Measurements from ENCODE around the gene TMEM175.

Gene TMEM175, protein sequence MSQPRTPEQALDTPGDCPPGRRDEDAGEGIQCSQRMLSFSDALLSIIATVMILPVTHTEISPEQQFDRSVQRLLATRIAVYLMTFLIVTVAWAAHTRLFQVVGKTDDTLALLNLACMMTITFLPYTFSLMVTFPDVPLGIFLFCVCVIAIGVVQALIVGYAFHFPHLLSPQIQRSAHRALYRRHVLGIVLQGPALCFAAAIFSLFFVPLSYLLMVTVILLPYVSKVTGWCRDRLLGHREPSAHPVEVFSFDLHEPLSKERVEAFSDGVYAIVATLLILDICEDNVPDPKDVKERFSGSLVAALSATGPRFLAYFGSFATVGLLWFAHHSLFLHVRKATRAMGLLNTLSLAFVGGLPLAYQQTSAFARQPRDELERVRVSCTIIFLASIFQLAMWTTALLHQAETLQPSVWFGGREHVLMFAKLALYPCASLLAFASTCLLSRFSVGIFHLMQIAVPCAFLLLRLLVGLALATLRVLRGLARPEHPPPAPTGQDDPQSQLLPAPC

DNA sequence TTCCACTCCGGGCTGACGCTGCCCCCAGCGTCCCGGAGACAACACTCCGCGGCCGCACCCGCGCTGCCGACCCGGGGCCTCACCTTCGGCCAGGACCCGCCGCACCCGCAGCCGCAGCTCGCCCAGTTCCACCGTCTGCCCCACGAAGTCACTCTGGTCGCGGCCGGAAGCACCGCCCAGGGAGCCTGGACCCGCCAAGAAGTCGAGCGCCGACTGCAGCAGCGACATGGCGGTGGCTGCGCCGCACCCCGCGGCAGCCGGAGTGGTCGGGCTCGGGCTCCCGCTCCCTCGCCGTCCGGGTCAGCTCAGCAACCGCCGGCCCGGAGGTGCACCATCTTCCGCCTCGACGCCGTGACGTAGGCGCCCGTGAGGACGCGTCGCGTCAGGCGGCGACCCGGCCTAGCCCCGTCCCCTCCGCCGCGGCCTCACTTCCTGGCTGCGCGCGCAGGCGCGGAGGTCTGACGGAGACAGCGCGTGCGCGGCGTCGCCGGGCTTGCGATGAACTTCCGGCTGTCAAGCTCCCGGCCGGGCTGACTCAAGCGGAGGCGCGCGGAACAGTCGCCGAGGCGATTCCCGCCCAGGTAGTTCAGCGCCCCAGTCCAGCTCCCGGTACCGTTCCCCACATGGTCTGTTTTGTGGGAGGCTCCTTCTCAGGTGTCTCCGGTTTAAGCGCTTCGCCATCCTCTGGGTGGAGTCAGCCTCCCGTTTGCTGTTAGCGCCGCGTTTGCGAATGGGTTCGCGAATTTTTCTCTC, at the start of gene TMEM175, which contains the start of gene GAK:
TMEM175 (plus strand) TSS at position 501 of the 753 bp plus-strand sequence. CDS start 15,280 bp downstream, outside the sequence.
GAK (minus strand) TSS at position 357 of the 753 bp plus-strand sequence; CDS start at position 228, 129 bp downstream.
- DNase-seq, result peak; percentile 92

DNA sequence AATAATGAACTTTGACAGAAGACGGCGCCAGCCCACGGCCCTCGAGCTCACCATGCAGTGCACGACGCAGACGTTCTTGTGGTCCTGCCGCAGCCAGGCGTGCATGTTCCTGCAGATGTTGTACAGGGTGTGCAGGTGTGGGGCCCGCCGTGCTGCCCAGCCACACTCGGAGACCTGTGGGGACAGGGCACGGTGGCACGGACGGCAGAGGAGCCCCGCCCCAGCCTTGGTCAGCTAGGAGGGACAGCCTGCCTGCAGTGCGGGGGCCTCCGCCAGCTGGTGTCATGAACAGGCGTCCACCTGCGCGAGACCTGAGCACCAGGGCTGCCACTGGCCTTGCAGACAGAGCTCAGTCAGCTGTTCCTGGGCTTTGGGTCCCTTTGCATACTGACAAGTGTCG, 49.6 kb upstream of the TMEM175 start:
- no peak for DNase-seq

DNA sequence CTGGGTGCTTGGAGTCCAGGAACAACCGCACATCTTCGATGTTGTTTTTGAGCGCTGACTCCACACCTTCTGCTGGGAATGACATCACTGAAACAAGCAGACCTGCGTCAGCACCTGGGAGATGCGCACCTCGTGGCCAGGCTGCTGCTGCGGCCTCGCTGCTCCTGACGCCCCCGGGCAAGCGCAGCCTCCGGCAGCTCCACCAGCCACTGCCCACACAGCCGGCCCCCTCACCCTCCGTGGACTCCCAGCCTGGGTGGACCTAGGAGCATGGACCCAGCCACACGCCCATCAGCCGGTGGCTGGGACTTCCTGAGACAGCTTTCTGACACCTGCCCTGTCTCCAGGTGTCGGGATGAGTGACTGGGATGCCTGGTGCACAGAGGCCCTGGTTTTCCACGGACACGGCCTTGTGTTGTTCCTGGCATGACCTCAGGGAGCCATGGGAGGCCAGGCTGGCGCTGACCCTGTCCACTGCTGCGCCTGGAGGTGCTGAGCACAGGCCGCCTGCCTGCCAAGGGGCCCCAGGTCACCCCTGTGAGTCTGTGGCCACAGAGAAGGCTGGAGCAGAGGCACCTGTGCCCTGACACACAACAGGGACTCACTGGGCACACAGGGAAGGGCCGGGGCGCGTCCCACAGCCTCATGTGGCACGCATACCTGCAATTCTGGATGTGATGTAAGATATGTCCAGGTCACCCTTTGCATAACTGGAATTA, 48.7 kb upstream of the TMEM175 start:
- DNase-seq, result no peak

DNA sequence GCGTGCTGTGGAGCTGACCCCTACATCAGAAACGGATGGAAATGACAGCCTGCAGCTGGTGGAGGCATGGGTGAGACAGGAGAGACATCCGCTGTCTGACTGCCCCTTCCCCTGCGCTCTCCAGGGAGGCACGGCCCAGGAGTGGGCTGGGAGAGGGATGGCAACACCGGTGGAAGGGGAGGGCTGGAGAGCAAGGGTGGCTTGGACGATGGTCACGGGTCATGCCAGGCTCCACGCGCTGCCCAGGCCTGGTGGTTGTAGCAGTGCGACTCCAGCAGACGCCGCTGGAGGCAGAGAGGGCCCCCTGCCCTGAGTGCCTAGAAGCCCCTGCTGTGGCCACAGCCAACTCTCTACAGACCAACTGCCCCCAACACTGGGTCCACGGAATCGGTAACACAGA, 48.0 kb upstream of the TMEM175 start:
- no peak for DNase-seq

DNA sequence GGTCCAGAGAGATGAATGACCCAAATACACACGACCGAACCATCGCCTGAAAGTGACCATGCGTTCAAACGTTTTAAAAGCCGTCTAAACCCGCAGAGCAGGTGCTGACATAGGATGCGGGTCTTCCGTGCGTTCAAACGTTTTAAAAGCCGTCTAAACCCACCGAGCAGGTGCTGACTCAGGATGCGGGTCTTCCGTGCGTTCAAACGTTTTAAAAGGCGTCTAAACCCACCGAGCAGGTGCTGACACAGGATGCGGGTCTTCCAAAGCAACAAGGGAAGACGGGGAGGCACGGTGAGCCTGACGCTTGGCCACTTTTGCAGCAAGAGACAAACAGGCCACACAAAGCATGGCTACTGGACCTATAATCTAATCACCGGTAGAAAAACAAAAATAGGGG, 47.4 kb upstream of the TMEM175 start:
- DNase-seq, result no peak

DNA sequence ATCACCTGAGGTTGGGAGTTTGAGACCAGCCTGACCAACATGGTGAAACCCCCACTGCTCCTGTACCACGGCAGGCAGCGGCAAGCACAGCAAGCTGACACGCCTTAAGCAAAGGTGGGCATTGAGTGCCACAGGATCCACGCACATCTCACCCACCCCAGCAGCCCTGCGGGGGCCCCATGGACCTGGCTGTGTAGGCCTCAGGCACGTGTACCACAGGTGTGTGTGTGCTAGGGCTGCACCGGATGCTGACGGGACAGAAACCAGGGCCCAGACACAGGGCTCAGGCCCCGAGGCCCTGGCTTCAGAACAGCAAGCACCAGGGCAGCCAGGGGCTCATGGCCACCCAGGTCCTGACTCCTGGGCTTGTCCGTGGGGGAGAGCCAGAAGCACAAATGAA, 46.9 kb upstream of the TMEM175 start:
- DNase-seq, result no peak

DNA sequence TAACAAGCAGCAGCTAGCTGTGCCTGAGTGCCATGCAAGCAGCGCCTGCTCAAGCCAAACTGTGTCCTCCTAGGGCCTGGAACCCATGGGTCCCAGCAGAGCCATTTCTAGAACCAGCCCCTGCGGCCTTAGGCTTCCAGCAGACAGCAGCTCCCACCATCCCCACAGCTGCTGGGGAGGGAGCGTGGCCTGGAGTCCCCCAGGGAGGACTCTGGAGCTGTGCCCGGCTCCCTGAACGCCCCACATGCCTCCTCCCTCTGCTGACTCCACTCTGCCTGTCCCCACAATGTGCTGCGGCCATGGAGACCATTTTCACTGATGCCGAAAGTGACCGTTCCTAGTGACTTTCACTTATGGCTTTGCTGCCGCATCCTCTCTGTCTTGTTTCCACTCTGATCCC, 46.0 kb upstream of the TMEM175 start:
- DNase-seq, result no peak

DNA sequence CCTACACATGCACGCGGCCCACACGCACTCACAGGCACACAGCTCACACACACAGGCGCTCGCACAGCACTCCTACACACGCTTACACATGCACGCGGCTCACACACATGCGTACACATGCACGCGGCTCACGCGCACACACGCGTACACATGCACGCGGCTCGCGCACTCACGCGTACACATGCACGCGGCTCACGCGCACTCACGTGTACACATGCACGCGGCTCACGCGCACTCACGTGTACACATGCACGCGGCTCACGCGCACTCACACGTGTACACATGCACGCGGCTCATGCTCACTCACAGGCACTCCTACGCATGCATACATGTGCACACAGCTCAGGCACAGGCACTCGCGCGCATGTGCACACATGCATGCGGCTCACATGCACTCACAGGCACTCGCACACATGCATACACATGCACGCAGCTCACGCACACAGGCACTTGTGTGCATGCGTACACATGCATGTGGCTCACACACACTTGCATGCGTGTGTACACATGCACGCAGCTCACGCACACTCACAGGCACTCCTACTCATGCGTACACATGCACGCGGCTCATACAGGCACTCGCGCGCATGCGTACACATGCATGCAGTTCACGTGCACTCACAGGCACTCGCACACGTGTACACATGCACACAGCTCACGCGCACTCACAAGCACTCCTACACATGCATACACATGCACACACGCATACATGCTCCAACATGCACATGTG, 45.1 kb upstream of the TMEM175 start:
- no peak for DNase-seq

DNA sequence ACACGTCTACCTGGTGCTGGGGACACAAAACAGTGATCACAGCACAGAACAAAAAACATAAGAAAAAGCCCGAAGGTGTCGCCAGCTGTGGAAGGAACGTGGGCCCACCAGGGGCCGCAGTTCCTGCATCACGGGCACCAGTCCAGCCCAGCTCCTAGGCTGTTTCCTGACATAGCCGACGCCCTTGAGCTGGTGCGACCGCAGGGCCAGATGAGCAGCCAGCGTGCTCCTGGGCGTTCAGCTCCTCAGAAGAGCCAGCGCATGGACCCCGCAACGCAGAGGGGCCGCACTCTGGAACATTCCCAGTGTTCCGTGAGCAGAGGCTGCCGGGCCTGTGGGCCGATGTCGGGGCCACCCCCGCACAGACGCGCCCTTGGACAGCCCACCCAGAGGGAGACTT, 44.2 kb upstream of the TMEM175 start:
- DNase-seq, result no peak

DNA sequence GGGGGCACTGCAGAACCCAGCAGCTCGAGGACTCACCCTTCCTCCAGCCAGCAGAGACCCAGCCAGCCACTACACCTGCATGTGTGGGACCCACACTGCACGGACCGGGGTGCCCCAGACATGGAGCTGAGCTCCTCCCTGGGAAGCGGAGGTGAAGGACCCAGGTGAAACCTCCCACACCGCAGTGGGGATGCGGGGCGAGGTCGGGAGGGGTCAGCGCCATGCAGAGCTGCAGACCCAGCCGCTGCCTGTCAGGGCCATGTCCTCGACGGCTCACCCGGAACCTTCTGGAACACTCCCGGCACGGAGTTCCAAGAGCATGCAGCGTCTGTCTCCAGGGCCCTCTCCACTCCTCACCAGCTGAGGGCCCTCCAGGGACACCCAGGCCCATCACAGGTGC, 42.7 kb upstream of the TMEM175 start:
- DNase-seq, result no peak

DNA sequence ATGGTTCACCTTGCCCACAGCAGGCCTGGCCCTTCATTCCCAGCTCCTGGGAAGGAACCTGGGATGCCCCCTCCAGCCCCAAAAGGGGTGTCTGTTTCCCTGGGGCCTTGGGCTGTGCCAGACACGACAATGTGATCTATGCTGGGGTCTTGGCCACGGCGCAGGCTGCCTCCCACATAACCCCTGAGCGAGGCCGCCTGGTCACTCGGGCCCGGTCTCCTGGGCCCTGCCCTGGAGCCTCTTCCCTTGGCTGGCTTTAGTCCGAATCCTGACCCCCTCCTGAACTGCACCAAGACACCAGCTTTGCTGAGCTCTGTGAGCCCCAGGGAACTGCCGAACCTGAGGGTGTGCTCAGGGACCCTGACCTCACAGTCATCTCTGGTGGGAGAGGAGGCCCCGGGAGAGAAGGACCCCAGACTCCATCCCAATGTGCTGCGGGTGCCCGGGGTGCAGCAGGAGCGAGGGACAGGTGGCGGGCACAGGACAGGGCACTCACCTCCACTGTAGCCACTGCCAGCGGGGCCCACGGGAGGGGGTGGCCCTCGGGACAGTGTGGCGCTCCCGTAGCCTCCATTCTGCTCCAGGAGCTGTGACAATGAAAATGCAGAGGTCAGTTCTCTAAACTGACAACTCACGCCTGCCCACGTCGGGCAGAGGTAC, 42.1 kb upstream of the TMEM175 start:
- no peak for DNase-seq

DNA sequence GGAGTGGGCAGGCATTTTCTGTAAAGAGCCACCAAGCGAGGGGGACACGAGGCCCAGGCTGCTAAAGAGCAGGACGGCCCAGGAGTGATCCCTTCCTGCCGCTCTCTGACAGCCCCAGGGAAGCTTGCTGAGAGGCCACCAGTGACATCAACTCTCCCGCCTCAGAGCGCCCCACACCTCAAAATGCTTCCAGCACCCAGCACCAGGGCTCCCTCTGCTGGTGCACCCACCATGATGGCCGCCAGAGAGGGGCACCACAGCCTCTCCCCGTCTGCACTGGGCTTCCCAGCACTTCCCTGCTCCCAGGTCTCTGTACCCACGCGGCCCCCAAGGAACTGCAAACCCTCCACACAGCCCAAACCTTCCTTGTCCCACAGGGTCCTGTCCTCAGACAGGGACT, 40.5 kb upstream of the TMEM175 start:
- DNase-seq, result no peak

DNA sequence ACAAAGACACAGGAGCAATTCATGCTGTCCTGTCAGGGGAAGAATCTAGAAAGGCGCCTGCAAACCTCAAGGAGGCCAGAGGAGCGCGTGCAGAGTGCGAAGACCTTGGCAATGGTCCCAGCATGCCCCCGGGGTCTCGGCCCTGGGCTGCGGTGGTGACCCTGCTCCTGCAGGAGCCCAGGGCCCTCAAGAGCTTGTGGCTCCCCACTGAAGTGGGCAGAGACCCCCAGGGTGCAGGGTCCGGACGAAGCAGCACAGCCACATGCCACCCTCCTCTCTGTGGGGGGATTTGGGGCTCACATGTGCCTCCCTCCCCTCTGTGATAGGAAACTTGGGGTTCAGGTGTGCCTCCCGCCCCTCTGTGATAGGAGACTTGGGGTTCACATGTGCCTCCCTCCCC, 39.5 kb upstream of the TMEM175 start:
- DNase-seq, result no peak

DNA sequence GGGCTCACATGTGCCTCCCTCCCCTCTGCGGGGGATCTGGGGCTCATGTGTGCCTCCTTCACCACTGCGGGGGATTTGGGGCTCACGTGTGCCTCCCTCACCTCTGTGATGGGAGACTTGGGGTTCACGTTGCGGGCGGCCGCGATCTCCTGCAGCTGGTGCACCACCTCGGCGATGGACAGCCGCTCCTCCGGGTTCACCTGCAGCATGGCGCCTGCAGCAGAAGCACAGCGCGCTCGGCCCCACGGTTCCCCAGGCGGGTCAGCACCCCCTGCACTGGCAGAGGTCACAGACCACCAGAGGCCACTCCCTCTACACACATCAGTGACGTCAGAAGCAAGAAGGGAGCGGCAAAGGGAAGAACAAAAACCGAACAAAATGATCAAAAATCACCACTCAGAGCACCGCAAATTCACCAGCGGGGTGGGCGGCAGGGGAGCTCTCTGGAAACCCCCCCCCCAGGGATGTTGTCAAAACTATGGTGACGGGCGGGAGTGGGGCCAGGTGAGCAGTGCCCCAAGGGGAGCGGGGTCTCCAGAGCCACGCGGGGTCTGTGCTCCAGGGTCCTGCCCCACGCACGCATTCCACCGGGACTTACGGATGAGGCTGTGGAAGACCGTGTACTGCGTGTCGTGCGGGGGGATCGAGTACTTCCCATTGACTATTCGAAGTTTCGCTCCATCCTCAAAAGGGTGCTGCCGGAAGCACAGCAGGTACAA, 38.8 kb upstream of the TMEM175 start:
- no peak for DNase-seq

DNA sequence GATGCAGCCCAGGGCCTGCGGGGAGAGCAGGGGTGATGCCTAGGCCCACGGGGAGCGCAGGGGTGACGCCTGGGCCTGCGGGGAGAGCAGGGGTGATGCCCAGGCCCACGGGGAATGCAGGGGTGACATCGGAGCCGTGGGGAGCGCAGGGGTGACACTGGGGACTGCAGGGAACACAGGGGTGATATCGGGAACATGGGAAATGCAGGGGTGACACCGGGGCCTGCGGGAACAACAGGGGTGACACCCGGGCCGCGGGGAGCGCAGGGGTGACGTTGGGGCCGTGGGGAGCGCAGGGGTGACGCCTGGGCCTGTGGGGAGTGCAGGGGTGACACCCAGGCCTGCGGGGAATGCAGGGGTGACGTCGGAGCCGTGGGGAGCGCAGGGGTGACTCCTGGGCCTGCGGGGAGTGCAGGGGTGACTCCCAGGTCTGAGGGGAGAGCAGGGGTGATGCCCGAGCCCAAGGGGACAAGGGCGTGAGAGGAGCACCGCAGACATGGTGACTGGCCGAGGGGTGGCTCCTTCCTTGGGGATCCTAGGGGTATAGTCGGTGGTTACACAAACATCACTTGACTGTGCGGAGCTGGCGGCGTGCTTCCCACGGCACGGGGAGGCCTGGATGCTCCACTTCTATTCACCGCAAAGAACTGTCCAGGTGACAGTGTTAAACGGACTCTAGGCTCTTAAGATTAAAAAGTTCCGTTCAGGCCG, 38.1 kb upstream of the TMEM175 start:
- DNase-seq, result no peak

DNA sequence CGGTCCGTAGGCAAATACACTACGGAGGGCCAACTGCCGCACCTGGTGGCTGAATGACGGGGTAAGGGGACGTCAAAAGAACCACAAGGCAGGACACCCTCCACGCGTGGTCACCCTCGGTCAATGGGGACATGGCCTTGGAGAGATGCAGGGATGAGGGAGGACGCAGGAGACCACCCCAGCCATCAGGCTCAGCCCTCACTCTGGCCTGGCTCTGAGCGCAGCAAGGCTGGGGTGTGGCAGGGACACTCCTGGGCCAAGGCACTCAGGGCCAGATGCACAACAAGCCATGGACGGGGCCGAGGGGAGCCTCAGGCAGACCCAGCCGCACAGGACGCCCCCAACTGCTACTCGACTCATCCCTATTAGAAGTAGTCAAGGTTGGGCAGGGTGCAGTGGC, 36.7 kb upstream of the TMEM175 start:
- DNase-seq, result no peak

DNA sequence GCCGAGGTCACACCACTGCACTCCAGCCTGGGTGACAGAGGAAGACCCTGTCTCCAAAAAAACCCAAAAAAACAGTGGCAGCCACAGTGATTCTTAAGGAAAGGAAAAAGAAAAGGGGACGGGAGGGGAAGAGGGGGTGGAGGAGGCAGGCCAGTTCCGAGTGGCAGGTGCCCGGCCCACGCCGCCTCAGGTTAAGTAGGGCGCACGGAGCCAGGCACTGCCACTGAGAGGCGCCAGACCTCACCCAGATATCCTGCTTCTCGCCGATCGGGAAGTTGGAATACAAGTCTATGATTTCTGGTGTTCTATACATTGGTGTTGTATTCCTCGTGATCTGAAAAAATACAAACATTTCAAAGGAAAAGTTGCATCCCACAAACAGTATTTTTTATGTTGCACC, 36.0 kb upstream of the TMEM175 start:
- no peak for DNase-seq

DNA sequence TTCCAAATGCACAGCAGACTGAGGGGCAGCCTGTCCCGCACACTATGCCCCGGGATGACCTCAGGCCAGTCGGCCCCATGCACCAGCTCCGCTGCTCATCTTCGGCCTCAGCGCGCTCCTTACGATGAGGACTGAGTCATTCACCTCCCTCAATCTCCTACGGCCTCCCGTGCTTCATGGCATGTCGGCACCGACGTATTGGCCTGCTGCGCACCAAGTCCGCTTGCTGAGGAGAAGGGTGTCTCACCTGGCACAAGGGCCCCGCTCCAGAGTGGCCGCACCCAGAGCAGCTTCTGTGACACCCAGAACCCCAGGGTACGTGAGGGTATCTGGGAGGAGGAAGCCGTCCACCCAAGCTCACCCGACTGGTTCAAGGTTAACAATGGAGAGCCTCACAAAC, 35.6 kb upstream of the TMEM175 start:
- DNase-seq, result no peak

DNA sequence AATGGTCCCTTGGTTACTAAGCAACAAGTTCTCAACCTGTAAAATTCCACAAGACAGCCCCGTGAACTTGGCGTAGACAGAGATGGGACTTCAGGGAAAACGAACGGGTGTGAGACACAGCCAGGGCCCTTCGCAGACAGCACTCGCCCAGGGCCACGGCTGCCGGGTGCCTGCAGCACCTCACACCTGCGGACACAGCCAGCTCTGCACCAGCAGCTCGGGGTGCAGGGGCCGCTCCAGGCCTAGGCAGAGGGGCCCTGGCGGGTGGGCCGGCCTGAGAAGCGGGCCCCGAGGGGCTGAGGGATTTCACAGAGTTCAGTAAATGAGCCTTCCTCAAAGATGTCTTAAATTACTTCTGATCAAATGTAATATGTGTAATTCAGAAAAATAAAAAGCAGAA, 34.1 kb upstream of the TMEM175 start:
- DNase-seq, result no peak

DNA sequence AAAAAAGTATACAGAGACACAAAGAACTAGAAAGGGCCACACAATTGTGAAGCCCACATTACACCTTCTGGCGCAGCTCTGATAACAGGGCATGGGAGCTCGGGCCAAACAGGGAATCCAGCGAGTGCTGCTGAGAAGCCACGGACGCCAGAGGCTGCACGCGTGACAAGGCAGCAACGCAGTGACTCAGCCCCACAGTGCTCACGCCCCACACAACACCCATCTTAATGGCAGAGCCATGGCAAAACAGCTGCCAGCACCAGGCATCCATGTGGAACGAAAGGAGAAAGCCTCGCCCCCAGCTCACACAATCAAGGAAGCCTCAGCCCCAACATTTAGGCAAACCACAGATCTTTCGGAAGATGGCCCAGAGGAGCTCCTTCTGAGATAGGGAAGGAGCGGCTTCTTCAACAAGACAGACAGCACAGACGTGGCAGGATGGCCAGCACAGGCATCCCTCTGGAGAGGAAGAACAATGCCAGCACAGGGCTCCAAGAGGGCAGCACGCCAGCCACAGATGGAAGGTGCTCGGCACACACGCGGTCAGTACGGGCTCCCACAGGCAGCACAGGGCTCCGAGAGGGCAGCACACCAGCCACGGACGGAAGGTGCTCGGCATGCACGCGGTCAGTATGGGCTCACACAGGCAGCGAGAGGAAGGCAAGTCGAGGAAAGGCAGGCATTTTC, 33.2 kb upstream of the TMEM175 start:
- DNase-seq, result no peak
